H1 (cell line): ENCODE measurements around the gene SIGLEC7. TPM values are rescaled to one million over a fixed set of nuclear protein-coding genes. Genes with fewer than 3 reads are reported as not detected.

Experiments used
- CTCF ChIA-PET: fragments of 300-600 bp; sonication (Branson Sonifier 250); formaldehyde crosslinking; loops from one replicate; lab custom pipeline; 2021; ENCODE audit not compliant: partially characterized antibody; lab: Charles Lee
- POLR2A ChIA-PET: fragments of 300-600 bp; sonication (Branson Sonifier 250); formaldehyde crosslinking; loops from one replicate; lab custom pipeline; 2021; ENCODE audit warnings: inconsistent platforms; ENCODE audit not compliant: partially characterized antibody; lab: Charles Lee
- DNase-seq, 2 experiments: peaks; one replicate each; pipeline versions ENCODE4 v3.0.0 to v3.0.0-alpha.2; 2010 to 2022; ENCODE audit warnings: low spot score in 2 of 2, low read depth in 1 of 2, mixed read lengths in 1 of 2
- FAIRE-seq: peaks from 2 replicates; lab custom pipeline; 2011; peaks lifted over from hg19 to GRCh38; lab: Jason Lieb, UNC
- H2AFZ ChIP-seq: 2 replicates; pipeline ENCODE4 v1.8.1; 2012; ENCODE audit warnings: low read length, inconsistent platforms
- H2AK5ac ChIP-seq: 2 replicates; pipeline ENCODE4 v1.6.1; 2013; ENCODE audit warnings: low read depth, low read length
- H2BK120ac ChIP-seq: replicated peaks from 2 replicates; pipeline ENCODE3; 2013; ENCODE audit warnings: low read depth, low read length, inconsistent platforms
- H2BK12ac ChIP-seq: 2 replicates; pipeline ENCODE4 v1.6.1; 2013; ENCODE audit warnings: low read depth, low read length
- H2BK15ac ChIP-seq: 2 replicates; pipeline ENCODE4 v1.6.1; 2013; ENCODE audit warnings: low read length
- H2BK20ac ChIP-seq: 2 replicates; pipeline ENCODE4 v1.6.1; 2013; ENCODE audit warnings: low read length
- H2BK5ac ChIP-seq: 2 replicates; pipeline ENCODE4 v1.6.1; 2013; ENCODE audit warnings: low read depth, low read length
- H3K14ac ChIP-seq: 2 replicates; pipeline ENCODE4 v1.6.1; 2013; ENCODE audit warnings: inconsistent platforms; ENCODE audit not compliant: insufficient read length
- H3K18ac ChIP-seq: 2 replicates; pipeline ENCODE4 v1.6.1; 2013; ENCODE audit warnings: low read length; ENCODE audit errors: extremely low read depth
- H3K23ac ChIP-seq: 2 replicates; pipeline ENCODE4 v1.6.1; 2013; ENCODE audit warnings: inconsistent platforms; ENCODE audit not compliant: insufficient read length
- H3K23me2 ChIP-seq: 2 replicates; pipeline ENCODE4 v1.6.1; 2013; ENCODE audit warnings: low read depth, low read length
- H3K27ac ChIP-seq: 2 replicates; pipeline ENCODE4 v1.6.1; 2011; ENCODE audit warnings: low read depth, low read length, inconsistent platforms
- H3K27me3 ChIP-seq, 4 experiments: replicated peaks in 1 of 4; 1 replicate in 1 of 4; 2 replicates in 3 of 4; pipeline versions ENCODE4 v1.6.1 to v1.8.1; 2011 to 2013; ENCODE audit warnings: low read length in 3 of 4, mild to moderate bottlenecking in 3 of 4, inconsistent platforms in 2 of 4, mixed read lengths in 2 of 4, moderate library complexity in 1 of 4; ENCODE audit not compliant: control insufficient read depth in 3 of 4, insufficient read depth in 3 of 4; ENCODE audit errors: extremely low read depth in 1 of 4
- H3K36me3 ChIP-seq, 4 experiments: 2 replicates each; pipeline versions ENCODE4 v1.6.1 to v1.8.1; 2011 to 2013; ENCODE audit warnings: mild to moderate bottlenecking in 4 of 4, low read length in 3 of 4, moderate library complexity in 2 of 4, control low read depth in 1 of 4, inconsistent platforms in 1 of 4; ENCODE audit not compliant: insufficient read depth in 4 of 4, control insufficient read depth in 2 of 4
- H3K4ac ChIP-seq: replicated peaks from 2 replicates; pipeline ENCODE3; 2013; ENCODE audit warnings: low read length, low read depth, mixed read lengths, inconsistent platforms; ENCODE audit not compliant: insufficient read length
- H3K4me1 ChIP-seq, 4 experiments: replicated peaks in 1 of 4; 1 replicate in 1 of 4; 2 replicates in 3 of 4; pipeline versions ENCODE4 v1.6.1 to v1.8.1; 2011 to 2013; ENCODE audit warnings: low read length in 3 of 4, inconsistent platforms in 2 of 4, mixed read lengths in 1 of 4; ENCODE audit not compliant: insufficient read depth in 4 of 4, control insufficient read depth in 3 of 4
- H3K4me2 ChIP-seq, 2 experiments: 2 replicates each; pipeline versions ENCODE4 v1.6.1 to v1.8.1; 2011 to 2013; ENCODE audit warnings: low read depth in 2 of 2, low read length in 2 of 2, control low read depth in 1 of 2, inconsistent platforms in 1 of 2, mild to moderate bottlenecking in 1 of 2; ENCODE audit not compliant: insufficient read depth in 1 of 2
- H3K4me3 ChIP-seq, 4 experiments: fragments of 200-600, 300-600 bp in 1 of 4; sonication (generic), shearing (Covaris generic), sonication (Bioruptor Twin) in 1 of 4; 2 replicates each; pipeline versions ENCODE4 v1.5.1 to v1.8.1; 2011 to 2016; ENCODE audit warnings: low read length in 4 of 4, low read depth in 3 of 4, control low read depth in 2 of 4, inconsistent platforms in 2 of 4, mild to moderate bottlenecking in 2 of 4, mixed read lengths in 1 of 4, moderate library complexity in 1 of 4; ENCODE audit not compliant: insufficient read depth in 2 of 4; ENCODE audit errors: extremely low read depth in 1 of 4
- H3K56ac ChIP-seq: replicated peaks from 2 replicates; pipeline ENCODE3; 2013; ENCODE audit warnings: low read depth, mild to moderate bottlenecking, mixed read lengths, low read length, inconsistent platforms; ENCODE audit not compliant: insufficient read length
- H3K79me1 ChIP-seq: 2 replicates; pipeline ENCODE4 v1.6.1; 2013; ENCODE audit warnings: low read depth, low read length, control low read depth
- H3K79me2 ChIP-seq, 2 experiments: 2 replicates each; pipeline versions ENCODE4 v1.6.1 to v1.8.1; 2012 to 2013; ENCODE audit warnings: low read length in 2 of 2, mild to moderate bottlenecking in 2 of 2, inconsistent platforms in 1 of 2; ENCODE audit not compliant: insufficient read depth in 2 of 2, control insufficient read depth in 1 of 2
- H3K9ac ChIP-seq, 4 experiments: replicated peaks in 1 of 4; 1 replicate in 1 of 4; 2 replicates in 3 of 4; pipeline versions ENCODE4 v1.6.1 to v1.8.1; 2011 to 2013; ENCODE audit warnings: low read depth in 3 of 4, low read length in 3 of 4, control low read depth in 2 of 4, mild to moderate bottlenecking in 2 of 4, moderate library complexity in 2 of 4, inconsistent platforms in 1 of 4; ENCODE audit errors: extremely low read depth in 1 of 4
- H3K9me3 ChIP-seq, 2 experiments: 2 replicates each; pipeline versions ENCODE4 v1.6.1 to v1.8.1; 2012 to 2013; ENCODE audit warnings: mild to moderate bottlenecking in 2 of 2, moderate library complexity in 2 of 2, control low read depth in 1 of 2, inconsistent platforms in 1 of 2, low read depth in 1 of 2, low read length in 1 of 2, mixed read lengths in 1 of 2; ENCODE audit not compliant: insufficient read depth in 2 of 2
- H4K20me1 ChIP-seq, 2 experiments: replicated peaks in 1 of 2; 2 replicates each; pipeline versions ENCODE3 to v1.8.1; 2011 to 2013; ENCODE audit warnings: inconsistent platforms in 2 of 2, low read length in 2 of 2, mild to moderate bottlenecking in 1 of 2; ENCODE audit not compliant: insufficient read depth in 2 of 2, control insufficient read depth in 1 of 2
- H4K5ac ChIP-seq: 2 replicates; pipeline ENCODE4 v1.6.1; 2013; ENCODE audit warnings: low read length, low read depth, mixed read lengths, inconsistent platforms; ENCODE audit not compliant: insufficient read length
- H4K8ac ChIP-seq: 2 replicates; pipeline ENCODE4 v1.8.0; 2013; ENCODE audit warnings: mild to moderate bottlenecking, moderate library complexity, low read length, inconsistent platforms; ENCODE audit not compliant: insufficient read depth; ENCODE audit errors: extremely low read depth
- H4K91ac ChIP-seq: replicated peaks from 2 replicates; pipeline ENCODE3; 2013; ENCODE audit warnings: low read length, mixed read lengths, inconsistent platforms; ENCODE audit not compliant: insufficient read length
- CBX8 ChIP-seq: fragments of 300-800, 300-1000 bp; sonication (generic); IDR thresholded peaks from 2 replicates; pipeline ENCODE4 v1.7.1; 2016; ENCODE audit warnings: low read depth, low read length, borderline replicate concordance
- HDAC2 ChIP-seq, 2 experiments: fragments of 300-600 bp in 1 of 2; sonication (generic) in 1 of 2; IDR thresholded peaks; 2 replicates each; pipeline ENCODE4 v1.6.1; 2011 to 2012; ENCODE audit warnings: low read depth in 2 of 2, low read length in 2 of 2, mild to moderate bottlenecking in 2 of 2, moderate library complexity in 2 of 2, borderline replicate concordance in 1 of 2, inconsistent platforms in 1 of 2
- HDAC6 ChIP-seq: IDR thresholded peaks from one replicate; pipeline ENCODE4 v1.7.1; 2012; ENCODE audit warnings: low read depth, mild to moderate bottlenecking, inconsistent platforms, low read length, moderate library complexity
- KDM5A ChIP-seq: fragments of 200-600 bp; IDR thresholded peaks from 2 replicates; pipeline ENCODE4 v1.7.1; 2012; ENCODE audit warnings: mild to moderate bottlenecking, low read length, inconsistent platforms, mixed read lengths
- MAX ChIP-seq: IDR thresholded peaks from 2 replicates; pipeline ENCODE4 v1.6.1; 2012; ENCODE audit warnings: inconsistent platforms
- POLR2AphosphoS5 ChIP-seq: IDR thresholded peaks from 2 replicates; pipeline ENCODE4 v1.6.1; 2011; ENCODE audit warnings: low read depth, low read length
- RAD21 ChIP-seq, 2 experiments: IDR thresholded peaks in 1 of 2; conservative IDR thresholded peaks in 1 of 2; 2 replicates each; pipeline ENCODE4 v1.6.1; 2011; ENCODE audit warnings: low read depth in 2 of 2, low read length in 2 of 2, improper control_type of control experiment in 1 of 2, inconsistent platforms in 1 of 2, mild to moderate bottlenecking in 1 of 2, moderate library complexity in 1 of 2
- RNF2 ChIP-seq: fragments of 200-900, 300-1000 bp; sonication (generic); IDR thresholded peaks from 2 replicates; pipeline ENCODE4 v1.7.1; 2016; ENCODE audit warnings: borderline replicate concordance, low read depth, mild to moderate bottlenecking, antibody characterized with exemption, low read length; ENCODE audit not compliant: poor library complexity, severe bottlenecking; ENCODE audit errors: missing control alignments
- SIRT6 ChIP-seq: IDR thresholded peaks from one replicate; pipeline ENCODE4 v1.7.1; 2012; ENCODE audit warnings: low read length, inconsistent platforms
- SIX5 ChIP-seq: IDR thresholded peaks from 2 replicates; pipeline ENCODE4 v1.6.1; 2011; ENCODE audit warnings: mild to moderate bottlenecking, low read depth, low read length
- TEAD4 ChIP-seq: IDR thresholded peaks from 2 replicates; pipeline ENCODE4 v1.6.1; 2012; ENCODE audit warnings: low read depth, low read length, inconsistent platforms, mixed read lengths
- WGBS, 2 experiments: shearing (Covaris generic) in 1 of 2; methylation state at CpG; one replicate each; pipeline versions ENCODE4 v1.1.6 to v1.1.7; 2013 to 2015; ENCODE audit warnings: low lambda C conversion rate in 2 of 2, mixed read lengths in 2 of 2, inconsistent platforms in 1 of 2, low coverage in 1 of 2, missing lambda C conversion rate in 1 of 2; ENCODE audit not compliant: insufficient replicate concordance in 2 of 2, insufficient coverage in 1 of 2, insufficient read length in 1 of 2; ENCODE audit errors: extremely low coverage in 1 of 2, missing lambda C conversion rate in 1 of 2; 5-methylcytosine and 5-hydroxymethylcytosine counted together
- polyA plus RNA-seq, 7 experiments: library from polyadenylated mRNA; depleted of rRNA in 3 of 7; stranded (reverse) in 5 of 7; unstranded in 2 of 7; fragments of >200 nt in 5 of 7; fragments of 200-250 nt in 2 of 7; gene quantifications; 1 replicate in 5 of 7; 2 replicates in 1 of 7; 4 replicates in 1 of 7; pipeline versions ENCODE4 v1.2.1 to v1.2.3, GENCODE V29; 2011 to 2013; ENCODE audit warnings: missing spikeins in 2 of 7, mixed read lengths in 2 of 7
- total RNA-seq: library from RNA; stranded (reverse); fragmentation: NEBNext Ultra II Directional; extraction: Animal tissue kit (Norgen Biotek cat#: 25700); gene quantifications from 2 replicates; pipeline ENCODE4 v1.2.1, GENCODE V29; 2021

The SIGLEC7 gene
- total and polyA plus RNA-seq, 2 of the 8 experiments (the other 6 are each of a cell fraction or from before 2014, with no cell fraction given) = not detected

DNA sequence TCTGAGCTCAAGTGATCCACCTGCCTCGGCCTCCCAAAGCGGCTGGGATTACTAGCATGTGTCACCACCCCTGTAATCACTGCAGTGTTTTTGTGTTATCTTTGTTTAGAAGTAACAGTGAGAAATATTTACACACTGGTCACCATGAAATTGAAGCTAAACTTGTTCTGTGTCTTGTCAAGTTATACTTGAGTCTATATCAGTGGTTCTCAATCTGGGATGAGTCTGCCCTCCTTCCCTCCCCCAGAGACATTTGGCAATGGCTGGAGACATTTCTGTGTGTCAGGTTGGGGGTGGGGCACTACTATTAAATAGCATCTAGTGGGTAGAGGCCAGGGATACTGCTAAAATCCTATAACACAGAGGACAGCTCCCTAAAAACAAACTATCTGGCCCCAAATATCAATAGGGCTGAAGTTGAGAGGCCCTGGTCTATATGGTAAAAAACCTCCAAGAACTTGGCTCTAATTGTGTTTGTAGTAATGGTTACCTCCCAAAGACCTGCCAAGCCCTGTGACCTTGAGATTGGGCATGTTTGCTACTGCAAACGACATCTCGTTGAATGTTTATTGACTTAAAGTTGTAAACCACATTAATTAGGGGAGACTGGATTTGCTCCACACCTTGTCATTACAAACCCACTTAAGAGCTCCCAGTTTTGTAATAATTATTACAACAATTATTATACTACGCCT is 40.8 kb upstream of the SIGLEC7 start:
- no peak overlapping the region for H3K23ac ChIP-seq
- ChIA-PET CTCF (interaction anchor here (0.7 to 1.7 kb wide), 5 partner anchors 13 to 539 kb away, joined by 3 to 6 read pairs (median 4); no protein-coding TSS in a partner anchor), POLR2A (interaction anchor here (1.1 kb wide), 1 partner anchor 179 kb away, joined by 3 read pairs; no protein-coding TSS in a partner anchor)
- H3K27me3 ChIP-seq = no peaks in the 10 kb centered on the region; a peak in 1 of 7 replicates
- no peaks in the 10 kb centered on the region for H3K23me2 ChIP-seq
- H2AFZ ChIP-seq = no peak overlapping the region
- H3K27ac ChIP-seq = no peak overlapping the region
- H3K56ac ChIP-seq = no peak overlapping the region
- H3K4me2 ChIP-seq = no peak overlapping the region
- no peak overlapping the region for H3K18ac ChIP-seq
- peaks cover 2 to 3% of the 10 kb centered on the region in 2 experiments for H4K20me1 ChIP-seq
- H2BK5ac ChIP-seq = no peak overlapping the region
- no peak overlapping the region for H4K91ac ChIP-seq
- peaks cover 0 to 7% (median 1%) of the 10 kb centered on the region in 4 experiments; a peak in 4 of 8 replicates for H3K36me3 ChIP-seq
- H3K9ac ChIP-seq = no peak overlapping the region
- no peaks in the 10 kb centered on the region for H3K79me2 ChIP-seq
- no peak overlapping the region for H2BK12ac ChIP-seq
- no peak for FAIRE-seq
- no peak overlapping the region for H4K8ac ChIP-seq
- no peak overlapping the region for H3K4ac ChIP-seq
- no peak overlapping the region for H2BK20ac ChIP-seq
- H4K5ac ChIP-seq = no peak overlapping the region
- 87% methylated on average over 5 of the region's 5 CpGs; no CpG with 5 or more reads in 1 of the 2 experiments for WGBS, 2 experiments
- H3K14ac ChIP-seq = no peak overlapping the region
- no peak overlapping the region for H2AK5ac ChIP-seq
- H3K79me1 ChIP-seq = peaks cover 3% of the 10 kb centered on the region
- no peak for DNase-seq
- no peaks in the 10 kb centered on the region for H3K9me3 ChIP-seq
- H3K4me1 ChIP-seq = peaks cover 0 to 3% (median under 1%) of the 10 kb centered on the region in 4 experiments; a peak in 1 of 7 replicates
- H2BK15ac ChIP-seq = no peak overlapping the region
- H2BK120ac ChIP-seq = no peak overlapping the region
- no peak overlapping the region for H3K4me3 ChIP-seq
- no peak for TF ChIP-seq POLR2AphosphoS5
- TF ChIP-seq HDAC2 (IDR thresholded peaks at IDR 0.05; ENCODE audit: borderline replicate concordance in 1 of 2, low read depth in 2 of 2, low read length in 2 of 2) = no peak
- no peak for TF ChIP-seq RAD21 (IDR thresholded peaks at IDR 0.05 in 1 of 2, conservative IDR thresholded peaks at IDR 0.05 in 1 of 2; ENCODE audit: low read depth in 2 of 2, low read length in 2 of 2)
- TF ChIP-seq CBX8 = no peak
- TF ChIP-seq TEAD4 = no peak
- no peak for TF ChIP-seq RNF2
- no peak for TF ChIP-seq SIX5
- no peak for TF ChIP-seq KDM5A
- no peak for TF ChIP-seq HDAC6
- TF ChIP-seq SIRT6 = no peak
- TF ChIP-seq MAX = no peak
